Liver (tissue), 9 donors: ENCODE data around the gene KL. TPM values are rescaled to one million over a fixed set of nuclear protein-coding genes. Genes with fewer than 3 reads are reported as not detected.

Experiments used
- DNase-seq: peaks from one replicate; pipeline ENCODE4 v3.0.0-alpha.2; 2017; ENCODE audit warnings: low spot score
- H3K27ac ChIP-seq, 2 donors: one replicate each; pipeline ENCODE4 v1.7.0; 2013; ENCODE audit warnings: inconsistent platforms in 2 of 2, low read length in 2 of 2, control low read depth in 1 of 2, low read depth in 1 of 2, mild to moderate bottlenecking in 1 of 2
- H3K27me3 ChIP-seq, 4 donors: one replicate each; pipeline versions ENCODE4 v1.6.1 to v1.7.0; 2013; ENCODE audit warnings: low read length in 3 of 4, inconsistent platforms in 1 of 4, mild to moderate bottlenecking in 1 of 4, moderate library complexity in 1 of 4; ENCODE audit not compliant: control insufficient read depth in 4 of 4, insufficient read depth in 4 of 4
- H3K36me3 ChIP-seq, 4 donors: one replicate each; pipeline versions ENCODE4 v1.6.1 to v1.7.0; 2013; ENCODE audit warnings: low read length in 3 of 4, mild to moderate bottlenecking in 3 of 4, low read depth in 1 of 4, moderate library complexity in 1 of 4; ENCODE audit not compliant: control insufficient read depth in 4 of 4, insufficient read depth in 3 of 4
- H3K4me1 ChIP-seq, 4 donors: one replicate each; pipeline versions ENCODE4 v1.6.1 to v1.7.0; 2013; ENCODE audit warnings: low read length in 3 of 4, mild to moderate bottlenecking in 3 of 4, moderate library complexity in 1 of 4; ENCODE audit not compliant: control insufficient read depth in 4 of 4, insufficient read depth in 4 of 4
- H3K4me3 ChIP-seq, 3 donors: one replicate each; pipeline versions ENCODE4 v1.6.1 to v1.7.0; 2013; ENCODE audit warnings: low read length in 3 of 3, control low read depth in 1 of 3, low read depth in 1 of 3, mild to moderate bottlenecking in 1 of 3
- H3K9ac ChIP-seq, 2 donors: one replicate each; pipeline ENCODE4 v1.7.0; 2013; ENCODE audit warnings: low read length in 2 of 2, mild to moderate bottlenecking in 2 of 2, moderate library complexity in 2 of 2, control low read depth in 1 of 2, low read depth in 1 of 2
- H3K9me3 ChIP-seq, 4 donors: one replicate each; pipeline versions ENCODE4 v1.6.1 to v1.7.0; 2013; ENCODE audit warnings: low read length in 3 of 4; ENCODE audit not compliant: control insufficient read depth in 4 of 4
- ATF3 ChIP-seq: IDR thresholded peaks from 2 replicates; pipeline ENCODE4 v1.6.1; 2016; ENCODE audit warnings: antibody characterized with exemption
- CTCF ChIP-seq: fragments of 150-350 bp; IDR thresholded peaks from 2 replicates; pipeline ENCODE4 v1.5.1; 2017; ENCODE audit warnings: improper control_type of control experiment, low read depth, low read length; ENCODE audit not compliant: missing input control
- GABPA ChIP-seq, 2 donors: IDR thresholded peaks in 1 of 2; conservative IDR thresholded peaks in 1 of 2; 2 replicates each; pipeline ENCODE4 v1.6.1; 2016; ENCODE audit warnings: antibody characterized with exemption in 2 of 2, mild to moderate bottlenecking in 1 of 2, moderate library complexity in 1 of 2
- HNF4A ChIP-seq, 2 donors: conservative IDR thresholded peaks; 2 replicates each; pipeline ENCODE4 v1.6.1; 2016; ENCODE audit warnings: antibody characterized with exemption in 2 of 2, mild to moderate bottlenecking in 2 of 2
- HNF4G ChIP-seq: IDR thresholded peaks from 2 replicates; pipeline ENCODE4 v1.6.1; 2016; ENCODE audit warnings: antibody characterized with exemption
- RAD21 ChIP-seq, 2 donors: IDR thresholded peaks; 2 replicates each; pipeline ENCODE4 v1.6.1; 2016; ENCODE audit warnings: antibody characterized with exemption in 2 of 2, mild to moderate bottlenecking in 2 of 2
- REST ChIP-seq: IDR thresholded peaks from 2 replicates; pipeline ENCODE4 v1.6.1; 2016; ENCODE audit warnings: antibody characterized with exemption, mild to moderate bottlenecking
- RXRA ChIP-seq, 2 donors: IDR thresholded peaks; 2 replicates each; pipeline ENCODE4 v1.6.1; 2017 to 2018; ENCODE audit warnings: antibody characterized with exemption in 2 of 2, mild to moderate bottlenecking in 1 of 2
- SP1 ChIP-seq: IDR thresholded peaks from 2 replicates; pipeline ENCODE4 v1.6.1; 2018; ENCODE audit warnings: antibody characterized with exemption, mild to moderate bottlenecking
- TAF1 ChIP-seq: conservative IDR thresholded peaks from 2 replicates; pipeline ENCODE4 v1.6.1; 2016; ENCODE audit warnings: antibody characterized with exemption, mild to moderate bottlenecking
- YY1 ChIP-seq: IDR thresholded peaks from 2 replicates; pipeline ENCODE4 v1.6.1; 2016; ENCODE audit warnings: antibody characterized with exemption, mild to moderate bottlenecking
- WGBS: extraction: QIAGEN DNeasy Blood & Tissue Kit; methylation state at CpG from one replicate; pipeline ENCODE4 v1.1.7; 2013; 5-methylcytosine and 5-hydroxymethylcytosine counted together
- polyA plus RNA-seq, 2 donors: library from polyadenylated mRNA; stranded (reverse) in 1 of 2; unstranded in 1 of 2; fragments of 200-250 nt in 1 of 2; fragments of >200 nt in 1 of 2; fragmentation: Nextera tagmentation in 1 of 2; extraction: Ambion mirVana in 1 of 2; gene quantifications; one replicate each; pipeline versions ENCODE4 v1.2.1 to v1.2.3, GENCODE V29; 2013 to 2015
- total RNA-seq, 2 donors: library from RNA; depleted of rRNA; stranded (reverse); fragments of >200 nt; gene quantifications; one replicate each; pipeline ENCODE4 v1.2.3, GENCODE V29; 2014
- TF ChIP-seq, protein P1 (sequence below): IDR thresholded peaks from 2 replicates; pipeline ENCODE4 v1.6.1; 2016; ENCODE audit warnings: antibody characterized with exemption
- donor health status: healthy.
- donor health status: healthy.
- donor health status: healthy.
- donor health status: healthy.
- donor health status: healthy.

Gene KL
- total and polyA plus RNA-seq, 4 donors: 0.13 to 0.92 (median 0.28) TPM

- DNase-seq: no peak
Measured at GRCh38 chr13:33105387-33106005, 89.3 kb downstream of the KL start.

More at GRCh38 chr13:33105387-33106005, 89.3 kb downstream of the KL start:
- H3K4me1 ChIP-seq: no peaks in the 10 kb centered on the region
- no peak overlapping the region for H3K27ac ChIP-seq
- H3K9me3 ChIP-seq: no peaks in the 10 kb centered on the region
- no peak overlapping the region for H3K4me3 ChIP-seq
- 78% methylated on average over 9 of the region's 9 CpGs for WGBS
- no peak overlapping the region for H3K9ac ChIP-seq
- no peaks in the 10 kb centered on the region for H3K27me3 ChIP-seq
- TF ChIP-seq HNF4G (no peak), HNF4A (conservative IDR thresholded peaks at IDR 0.05) (no peak), GABPA (IDR thresholded peaks at IDR 0.05 in 1 of 2, conservative IDR thresholded peaks at IDR 0.05 in 1 of 2) (no peak), YY1 (no peak), RAD21 (IDR thresholded peaks at IDR 0.05) (no peak), ATF3 (no peak), CTCF (no peak), TAF1 (no peak), RXRA (IDR thresholded peaks at IDR 0.05) (no peak), SP1 (no peak), REST (no peak)
- TF ChIP-seq, protein P1, sequence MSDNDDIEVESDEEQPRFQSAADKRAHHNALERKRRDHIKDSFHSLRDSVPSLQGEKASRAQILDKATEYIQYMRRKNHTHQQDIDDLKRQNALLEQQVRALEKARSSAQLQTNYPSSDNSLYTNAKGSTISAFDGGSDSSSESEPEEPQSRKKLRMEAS: no peak
- peaks cover 0 to 43% (median 35%) of the 10 kb centered on the region in 4 donors for H3K36me3 ChIP-seq
